HCT116 (cell line): ENCODE measurements around the gene OR7G1. TPM values are rescaled to one million over a fixed set of nuclear protein-coding genes. Genes with fewer than 3 reads are reported as not detected.

Experiments
- ATAC-seq: fragments of 200-7000 bp; cut with Tn5 transposase; 2 replicates; pipeline ENCODE4 v1.9.1; 2020; ENCODE audit warnings: mild to moderate bottlenecking, moderate library complexity
- BruUV-seq: library from RNA; stranded (reverse); fragments of 400-500 nt; replicated peaks from 2 replicates; lab custom pipeline; 2021; lab: Mats Ljungman, UMichigan
- CTCF ChIA-PET: fragments of 300-600 bp; sonication (Branson Sonifier 250); formaldehyde crosslinking; loops from one replicate; lab custom pipeline; 2021; ENCODE audit warnings: antibody characterized with exemption; lab: Charles Lee
- POLR2A ChIA-PET: fragments of 300-600, 350-600 bp; sonication (Branson Sonifier 250); formaldehyde crosslinking; loops from one replicate; lab custom pipeline; 2021; ENCODE audit warnings: antibody characterized with exemption; lab: Charles Lee
- RAD21 ChIA-PET, 2 experiments: fragments of 300-600 bp; sonication (Branson Sonifier 250); formaldehyde crosslinking; loops; one replicate each; lab custom pipeline; 2023; ENCODE audit warnings: low total read pairs in 2 of 2; ENCODE audit not compliant: uncharacterized antibody in 2 of 2, unreplicated experiment in 2 of 2, low non-redundant PET in 1 of 2; lab: Charles Lee
- DNase-seq: peaks from one replicate; pipeline ENCODE4 v3.0.0-alpha.2; 2010; ENCODE audit warnings: low read depth, low spot score
- H2AFZ ChIP-seq: fragments of 200-600 bp; shearing (Covaris generic), sonication (generic); 2 replicates; pipeline ENCODE4 v1.6.1; 2017; ENCODE audit warnings: low read depth, mixed run types, mixed read lengths, antibody characterized with exemption, low read length; ENCODE audit not compliant: poor library complexity, severe bottlenecking
- H3K27ac ChIP-seq: 2 replicates; pipeline ENCODE4 v1.5.1; 2012; ENCODE audit warnings: low read depth, low read length
- H3K27me3 ChIP-seq: fragments of 200-600 bp; sonication (generic); 2 replicates; pipeline ENCODE4 v1.6.1; 2016; ENCODE audit warnings: mixed run types, low read length, mixed read lengths; ENCODE audit not compliant: insufficient read depth
- H3K36me3 ChIP-seq, 2 experiments: fragments of 200-500 bp in 1 of 2; fragments of 200-600 bp in 1 of 2; sonication (Bioruptor generic) in 1 of 2; sonication (generic) in 1 of 2; 2 replicates each; pipeline versions ENCODE4 v1.5.1 to v1.6.1; 2014 to 2016; ENCODE audit warnings: low read length in 2 of 2, inconsistent platforms in 1 of 2, mixed read lengths in 1 of 2, mixed run types in 1 of 2; ENCODE audit not compliant: insufficient read depth in 2 of 2, control insufficient read depth in 1 of 2
- H3K4me1 ChIP-seq, 2 experiments: fragments of 200-600 bp in 1 of 2; sonication (generic) in 1 of 2; 2 replicates each; pipeline versions ENCODE4 v1.5.1 to v1.6.1; 2012 to 2017; ENCODE audit warnings: low read length in 2 of 2, inconsistent platforms in 1 of 2, mild to moderate bottlenecking in 1 of 2, mixed read lengths in 1 of 2, mixed run types in 1 of 2, moderate library complexity in 1 of 2; ENCODE audit not compliant: insufficient read depth in 2 of 2, control insufficient read depth in 1 of 2
- H3K4me2 ChIP-seq: fragments of 200-600 bp; sonication (generic); 2 replicates; pipeline ENCODE4 v1.6.1; 2017; ENCODE audit warnings: mixed run types, low read length, mixed read lengths
- H3K4me3 ChIP-seq, 2 experiments: fragments of 200-600 bp in 1 of 2; sonication (generic) in 1 of 2; replicated peaks in 1 of 2; 2 replicates each; pipeline ENCODE4 v1.5.1; 2011 to 2016; ENCODE audit warnings: low read length in 2 of 2, control low read depth in 1 of 2, low read depth in 1 of 2, mild to moderate bottlenecking in 1 of 2, mixed read lengths in 1 of 2, mixed run types in 1 of 2
- H3K79me2 ChIP-seq: fragments of 200-600 bp; sonication (generic); 2 replicates; pipeline ENCODE4 v1.6.1; 2017; ENCODE audit warnings: mild to moderate bottlenecking, mixed run types, low read length, moderate library complexity, mixed read lengths; ENCODE audit not compliant: insufficient read depth
- H3K9ac ChIP-seq: fragments of 200-600 bp; sonication (generic); 2 replicates; pipeline ENCODE4 v1.6.1; 2016; ENCODE audit warnings: low read length, mixed read lengths
- H3K9me2 ChIP-seq: fragments of 200-600 bp; sonication (generic), shearing (Covaris generic); 2 replicates; pipeline ENCODE4 v1.6.1; 2017; ENCODE audit warnings: mixed run types, mild to moderate bottlenecking, moderate library complexity; ENCODE audit not compliant: insufficient read depth
- H3K9me3 ChIP-seq, 2 experiments: fragments of 200-500 bp in 1 of 2; fragments of 200-600 bp in 1 of 2; sonication (Bioruptor generic) in 1 of 2; sonication (generic) in 1 of 2; 2 replicates each; pipeline ENCODE4 v1.6.1; 2014 to 2017; ENCODE audit warnings: low read length in 2 of 2, mixed read lengths in 2 of 2, inconsistent platforms in 1 of 2, low read depth in 1 of 2, mild to moderate bottlenecking in 1 of 2, mixed run types in 1 of 2, moderate library complexity in 1 of 2; ENCODE audit not compliant: control insufficient read depth in 1 of 2, insufficient read depth in 1 of 2
- H4K20me1 ChIP-seq: fragments of 200-600 bp; sonication (generic), shearing (Covaris generic); 2 replicates; pipeline ENCODE4 v1.6.1; 2017; ENCODE audit warnings: mixed run types, mild to moderate bottlenecking, moderate library complexity; ENCODE audit not compliant: insufficient read depth
- ATF3 ChIP-seq: IDR thresholded peaks from 2 replicates; pipeline ENCODE4 v1.6.1; 2012
- CBX3 ChIP-seq: IDR thresholded peaks from 2 replicates; pipeline ENCODE4 v1.6.1; 2012; ENCODE audit warnings: low read depth
- CEBPB ChIP-seq: IDR thresholded peaks from 2 replicates; pipeline ENCODE4 v1.6.1; 2012; ENCODE audit warnings: low read depth
- CTCF ChIP-seq, 3 experiments: fragments of 200-600 bp in 1 of 3; sonication (generic) in 1 of 3; IDR thresholded peaks in 2 of 3; conservative IDR thresholded peaks in 1 of 3; 2 replicates each; pipeline ENCODE4 v1.5.1; 2012 to 2017; ENCODE audit warnings: low read depth in 2 of 3, low read length in 2 of 3, antibody characterized with exemption in 1 of 3, borderline replicate concordance in 1 of 3, control low read depth in 1 of 3, mild to moderate bottlenecking in 1 of 3, mixed read lengths in 1 of 3, mixed run types in 1 of 3, moderate library complexity in 1 of 3; ENCODE audit not compliant: insufficient read depth in 1 of 3
- EGR1 ChIP-seq: IDR thresholded peaks from 2 replicates; pipeline ENCODE4 v1.6.1; 2012; ENCODE audit warnings: low read depth
- ELF1 ChIP-seq: IDR thresholded peaks from 2 replicates; pipeline ENCODE4 v1.6.1; 2012; ENCODE audit warnings: low read depth, borderline replicate concordance
- FOSL1 ChIP-seq: IDR thresholded peaks from 2 replicates; pipeline ENCODE4 v1.6.1; 2012; ENCODE audit warnings: low read depth
- POLR2A ChIP-seq: IDR thresholded peaks from 2 replicates; pipeline ENCODE4 v1.7.0; 2011; ENCODE audit warnings: borderline replicate concordance; ENCODE audit not compliant: insufficient read depth, insufficient read length; ENCODE audit errors: extremely low read depth
- POLR2AphosphoS5 ChIP-seq: IDR thresholded peaks from 2 replicates; pipeline ENCODE4 v1.6.1; 2011; ENCODE audit warnings: mild to moderate bottlenecking, low read depth, low read length, moderate library complexity
- SIN3A ChIP-seq: IDR thresholded peaks from 2 replicates; pipeline ENCODE4 v1.6.1; 2012; ENCODE audit warnings: low read depth
- SP1 ChIP-seq: IDR thresholded peaks from 2 replicates; pipeline ENCODE4 v1.6.1; 2012; ENCODE audit warnings: low read depth
- SRF ChIP-seq: IDR thresholded peaks from 2 replicates; pipeline ENCODE4 v1.6.1; 2012; ENCODE audit warnings: low read depth
- TCF7L2 ChIP-seq: IDR thresholded peaks from 2 replicates; pipeline ENCODE4 v1.7.0; 2011; ENCODE audit warnings: borderline replicate concordance, inconsistent platforms; ENCODE audit not compliant: insufficient read depth, insufficient read length; ENCODE audit errors: extremely low read depth
- YY1 ChIP-seq: IDR thresholded peaks from 2 replicates; pipeline ENCODE4 v1.6.1; 2011; ENCODE audit warnings: low read length, low read depth, moderate library complexity, mild to moderate bottlenecking; ENCODE audit not compliant: insufficient replicate concordance; ENCODE audit errors: extremely low read depth
- ZBTB33 ChIP-seq: IDR thresholded peaks from 2 replicates; pipeline ENCODE4 v1.6.1; 2011; ENCODE audit warnings: mild to moderate bottlenecking, low read length, moderate library complexity; ENCODE audit not compliant: insufficient replicate concordance; ENCODE audit errors: extremely low read depth
- ZNF274 ChIP-seq: fragments of 200-500 bp; sonication (Bioruptor generic); IDR thresholded peaks from 2 replicates; pipeline ENCODE4 v1.6.1; 2014; ENCODE audit warnings: mild to moderate bottlenecking, low read depth, low read length, inconsistent platforms
- intact Hi-C: fragments of 100-400 bp; cut with micrococcal nuclease; formaldehyde crosslinking; loops from 2 replicates; pipeline ENCODE4 v1.10.0; 2022
- total RNA-seq: library from RNA; stranded (reverse); gene quantifications from one replicate; pipeline ENCODE4 v1.2.1, GENCODE V29; 2021; ENCODE audit not compliant: unreplicated experiment

Gene OR7G1
- total RNA-seq, 1 experiment from 2014 or later, result not detected

GRCh38 chr19:9150650-9151049, 35.1 kb upstream of the OR7G1 start (continued):
- no peak for TF ChIP-seq ATF3
- no peak for TF ChIP-seq ELF1
- no peak for TF ChIP-seq SP1
- no peak for TF ChIP-seq FOSL1
- TF ChIP-seq YY1, result no peak

GRCh38 chr19:9149997-9150396, 34.4 kb upstream of the OR7G1 start:
- DNase-seq (no peak), ATAC-seq (peak; percentile 36; the same call in 1 of the 2 replicates)
- Histone ChIP-seq H3K36me3 (peaks cover 0 to 55% of the 10 kb centered on the region in 2 experiments; a peak in 1 of 4 replicates), H4K20me1 (no peaks in the 10 kb centered on the region), H3K4me3 (no peak overlapping the region), H3K79me2 (peaks cover 100% of the 10 kb centered on the region), H3K27ac (no peak overlapping the region), H3K9me2 (no peaks in the 10 kb centered on the region), H2AFZ (no peak overlapping the region), H3K27me3 (no peaks in the 10 kb centered on the region), H3K4me2 (no peak overlapping the region), H3K9ac (no peak overlapping the region), H3K9me3 (peaks cover 44 to 57% of the 10 kb centered on the region in 2 experiments; a peak in 3 of 4 replicates), H3K4me1 (peaks cover 0 to 6% of the 10 kb centered on the region in 2 experiments; a peak in 1 of 4 replicates)
- ChIA-PET RAD21 (no interaction called here), CTCF (no interaction called here), POLR2A (no interaction called here)
- TF ChIP-seq SIN3A (no peak), ATF3 (no peak), EGR1 (no peak), CEBPB (no peak), ELF1 (no peak), TCF7L2 (no peak), ZBTB33 (no peak), SRF (no peak), ZNF274 (no peak), CTCF (IDR thresholded peaks at IDR 0.05 in 2 of 3, conservative IDR thresholded peaks at IDR 0.05 in 1 of 3; ENCODE audit: borderline replicate concordance in 1 of 3, insufficient read depth in 1 of 3, low read depth in 2 of 3, low read length in 2 of 3) (no peak), SP1 (no peak), POLR2A (no peak), POLR2AphosphoS5 (no peak), CBX3 (no peak)
- intact Hi-C loops, result loop anchor here (10.0 kb wide), 1 partner anchor 285 kb away; the partner anchor contains the start of gene ZNF266
- BruUV-seq, result no TSS peak
